Activated CD4-positive, alpha-beta memory T cell treated with anti-CD3 and anti-CD28 coated beads, Interleukin-2, amount 10 ng/mL, durations not matched to agents 7 days and 5 days (primary cell): Measurements from ENCODE around the gene MT1G. TPM values are rescaled to one million over a fixed set of nuclear protein-coding genes. Genes with fewer than 3 reads are reported as not detected.
A peak's percentile ranks its signal among the peaks of the same experiment; 100 is the strongest.
"Not testable (repeated sequence)": the region's sequence is repeated elsewhere in the genome, so short reads cannot be mapped to it uniquely, and the experiment has no call there.

Experiments
- CTCF ChIA-PET: fragments of 350-600 bp; sonication (Branson Sonifier 250); formaldehyde crosslinking; loops from one replicate; lab custom pipeline; 2021; ENCODE audit warnings: antibody characterized with exemption, inconsistent platforms; lab: Charles Lee
- POLR2A ChIA-PET: fragments of 350-600 bp; sonication (Branson Sonifier 250); formaldehyde crosslinking; loops from one replicate; lab custom pipeline; 2021; ENCODE audit warnings: antibody characterized with exemption; lab: Charles Lee
- DNase-seq: peaks from one replicate; pipeline ENCODE4 v3.0.0-alpha.2; 2020
- H3K27ac Mint-ChIP-seq: one replicate; pipeline ENCODE4 v1.8.0; 2021; ENCODE audit warnings: mild to moderate bottlenecking, mixed read lengths
- H3K27me3 Mint-ChIP-seq: one replicate; pipeline ENCODE4 v1.8.0; 2021; ENCODE audit warnings: mixed read lengths
- H3K36me3 Mint-ChIP-seq: one replicate; pipeline ENCODE4 v1.8.0; 2021; ENCODE audit warnings: low read depth, mixed read lengths
- H3K4me1 Mint-ChIP-seq: one replicate; pipeline ENCODE4 v1.8.0; 2021; ENCODE audit warnings: mixed read lengths
- H3K4me3 Mint-ChIP-seq: one replicate; pipeline ENCODE4 v1.8.0; 2021; ENCODE audit warnings: mild to moderate bottlenecking, mixed read lengths
- H3K9me3 Mint-ChIP-seq: one replicate; pipeline ENCODE4 v1.8.0; 2021; ENCODE audit warnings: mixed read lengths
- total RNA-seq, 2 experiments: library from RNA; stranded (reverse); gene quantifications; one replicate each; pipeline ENCODE4 v1.2.3, GENCODE V29; 2021

MT1G gene
- total RNA-seq, 2 experiments from 2014 or later, result 2.2 to 2.9 TPM

GRCh38 chr16:56683424-56684172 lies 15.7 kb upstream of the MT1G start:
- Mint-ChIP-seq H3K4me1 (peaks cover 30% of the 10 kb centered on the region), H3K27me3 (peaks cover 2% of the 10 kb centered on the region), H3K27ac (no peak overlapping the region), H3K36me3 (peaks cover 9% of the 10 kb centered on the region), H3K4me3 (peak overlapping the region; percentile 89), H3K9me3 (no peaks in the 10 kb centered on the region)
- ChIA-PET POLR2A (interaction anchor here (0.8 to 2.5 kb wide), 28 partner anchors 10 to 248 kb away, joined by 3 to 29 read pairs (median 6); partner anchors contain the start of genes MT1E, MT1G, MT1H and MT2A), CTCF (interaction anchor here (1.3 to 5.0 kb wide), 4 partner anchors 12 to 74 kb away, joined by 3 to 30 read pairs (median 6); no protein-coding TSS in a partner anchor)
- DNase-seq, result no peak

- no peak for DNase-seq
- Mint-ChIP-seq H3K4me1 (peaks cover 30% of the 10 kb centered on the region), H3K36me3 (peaks cover 9% of the 10 kb centered on the region), H3K27me3 (no peaks in the 10 kb centered on the region), H3K9me3 (no peaks in the 10 kb centered on the region), H3K4me3 (peak overlapping the region; percentile 89), H3K27ac (peak overlapping the region; percentile 44)
- POLR2A ChIA-PET, result interaction anchor here (0.7 to 2.5 kb wide), 32 partner anchors 9 to 248 kb away, joined by 3 to 29 read pairs (median 5); partner anchors contain the start of genes MT1E, MT1G, MT1H and MT2A
- CTCF ChIA-PET, result interaction anchor here (0.6 to 5.0 kb wide), 7 partner anchors 13 to 404 kb away, joined by 3 to 30 read pairs (median 4); no protein-coding TSS in a partner anchor
Observed at GRCh38 chr16:56682703-56683397, 15.0 kb upstream of the MT1G start.

- Mint-ChIP-seq H3K36me3 (peaks cover 9% of the 10 kb centered on the region), H3K27ac (peak within 1 kb of the TSS; percentile 92), H3K9me3 (no peaks in the 10 kb centered on the region), H3K27me3 (no peaks in the 10 kb centered on the region), H3K4me3 (peak within 1 kb of the TSS; percentile 89), H3K4me1 (peaks cover 30% of the 10 kb centered on the region)
- DNase-seq, result peak; percentile 95
- ChIA-PET POLR2A (interaction anchor here (0.7 to 2.5 kb wide), 32 partner anchors 8 to 249 kb away, joined by 3 to 29 read pairs (median 5); partner anchors contain the start of genes MT1E, MT1G, MT1H and MT2A), CTCF (interaction anchor here (0.6 to 5.0 kb wide), 7 partner anchors 14 to 403 kb away, joined by 3 to 30 read pairs (median 4); no protein-coding TSS in a partner anchor)
Observed at GRCh38 chr16:56681939-56682702, 14.3 kb upstream of the MT1G start, which contains the start of gene MT1X. Gene MT1X, plus strand, starts transcription at chr16:56682470. Its CDS starts 71 bp downstream, at chr16:56682541.

- no peak overlapping the region for H3K27ac Mint-ChIP-seq
- POLR2A ChIA-PET, result interaction anchor here (0.6 to 1.8 kb wide), 3 partner anchors 11 to 257 kb away, joined by 3 to 4 read pairs (median 4); partner anchors contain the start of genes MT1F and MT1G
- no peak for DNase-seq
- H3K36me3 Mint-ChIP-seq, result peaks cover 5% of the 10 kb centered on the region
- H3K9me3 Mint-ChIP-seq, result no peaks in the 10 kb centered on the region
- CTCF ChIA-PET, result no interaction called here
- no peak overlapping the region for H3K4me3 Mint-ChIP-seq
- peaks cover 11% of the 10 kb centered on the region for H3K27me3 Mint-ChIP-seq
- H3K4me1 Mint-ChIP-seq, result peaks cover 41% of the 10 kb centered on the region
Observed at GRCh38 chr16:56679818-56680217, 12.0 kb upstream of the MT1G start.

- Mint-ChIP-seq H3K27ac (no peak overlapping the region), H3K27me3 (peaks cover 15% of the 10 kb centered on the region), H3K9me3 (no peaks in the 10 kb centered on the region), H3K4me3 (no peak overlapping the region), H3K36me3 (peaks cover 2% of the 10 kb centered on the region), H3K4me1 (peaks cover 42% of the 10 kb centered on the region)
- ChIA-PET POLR2A (interaction anchor here (0.6 to 1.8 kb wide), 3 partner anchors 11 to 257 kb away, joined by 3 to 4 read pairs (median 4); partner anchors contain the start of genes MT1F and MT1G), CTCF (interaction anchor here (0.6 kb wide), 1 partner anchor 238 kb away, joined by 5 read pairs; no protein-coding TSS in a partner anchor)
- no peak for DNase-seq
Observed at GRCh38 chr16:56679078-56679730, 11.3 kb upstream of the MT1G start.

DNA sequence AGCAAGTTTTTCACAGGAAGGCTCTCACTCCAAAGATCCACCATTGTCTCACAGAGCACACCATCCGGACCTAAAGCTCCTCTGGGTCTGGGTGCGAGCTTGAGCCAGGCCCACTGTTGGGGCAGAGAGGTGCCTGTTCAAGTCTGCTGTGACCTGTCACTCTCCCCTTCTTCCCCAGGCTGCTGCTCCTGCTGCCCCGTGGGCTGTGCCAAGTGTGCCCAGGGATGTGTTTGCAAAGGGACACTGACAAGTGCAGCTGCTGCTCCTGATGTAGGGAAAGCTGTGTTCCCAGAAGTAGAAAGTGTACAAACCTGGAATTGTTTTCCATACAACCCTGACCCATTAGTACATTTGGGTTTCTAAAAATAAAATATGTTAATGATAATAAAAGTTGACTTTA lies 9.6 kb upstream of the MT1G start:
- no peak overlapping the region for H3K27ac Mint-ChIP-seq
- POLR2A ChIA-PET, result no interaction called here
- H3K9me3 Mint-ChIP-seq, result no peaks in the 10 kb centered on the region
- H3K27me3 Mint-ChIP-seq, result peaks cover 30% of the 10 kb centered on the region
- no peak for DNase-seq
- H3K36me3 Mint-ChIP-seq, result no peaks in the 10 kb centered on the region
- H3K4me3 Mint-ChIP-seq, result no peak overlapping the region
- peaks cover 30% of the 10 kb centered on the region for H3K4me1 Mint-ChIP-seq
- CTCF ChIA-PET, result no interaction called here

- Mint-ChIP-seq H3K4me3 (peak overlapping the region; percentile 44), H3K4me1 (peaks cover 21% of the 10 kb centered on the region), H3K9me3 (no peaks in the 10 kb centered on the region), H3K36me3 (no peaks in the 10 kb centered on the region), H3K27me3 (peaks cover 46% of the 10 kb centered on the region), H3K27ac (no peak overlapping the region)
- DNase-seq, result peak; percentile 60
- ChIA-PET CTCF (interaction anchor here (0.7 to 1.6 kb wide), 3 partner anchors 14 to 32 kb away, joined by 3 to 12 read pairs (median 3); no protein-coding TSS in a partner anchor), POLR2A (interaction anchor here (0.7 to 1.7 kb wide), 2 partner anchors 13 to 26 kb away, joined by 6 to 8 read pairs; no protein-coding TSS in a partner anchor)
Observed at GRCh38 chr16:56675685-56676210, 7.9 kb upstream of the MT1G start.

GRCh38 chr16:56674570-56674969 lies 6.7 kb upstream of the MT1G start:
- H3K27ac Mint-ChIP-seq, H3K36me3 Mint-ChIP-seq, H3K9me3 Mint-ChIP-seq, DNase-seq, H3K4me3 Mint-ChIP-seq: not testable (repeated sequence)
- peaks cover 58% of the 10 kb centered on the region for H3K27me3 Mint-ChIP-seq
- peaks cover 18% of the 10 kb centered on the region for H3K4me1 Mint-ChIP-seq
- POLR2A ChIA-PET, result interaction anchor here (1.1 kb wide), 1 partner anchor 8 kb away, joined by 5 read pairs; the partner anchor contains the start of gene MT1X
- CTCF ChIA-PET, result interaction anchor here (1.2 to 1.7 kb wide), 2 partner anchors 27 to 253 kb away, joined by 3 to 8 read pairs; no protein-coding TSS in a partner anchor

GRCh38 chr16:56673921-56674320 lies 6.1 kb upstream of the MT1G start:
- DNase-seq, result no peak
- Mint-ChIP-seq H3K4me3 (no peak overlapping the region), H3K9me3 (no peaks in the 10 kb centered on the region), H3K36me3 (no peaks in the 10 kb centered on the region), H3K27ac (no peak overlapping the region), H3K4me1 (peaks cover 22% of the 10 kb centered on the region), H3K27me3 (peaks cover 64% of the 10 kb centered on the region)
- ChIA-PET CTCF (interaction anchor here (1.0 to 1.7 kb wide), 3 partner anchors 28 to 254 kb away, joined by 3 to 8 read pairs (median 3); no protein-coding TSS in a partner anchor), POLR2A (interaction anchor here (0.6 to 1.1 kb wide), 2 partner anchors 8 to 10 kb away, joined by 3 to 5 read pairs; partner anchors contain the start of gene MT1X)

DNA sequence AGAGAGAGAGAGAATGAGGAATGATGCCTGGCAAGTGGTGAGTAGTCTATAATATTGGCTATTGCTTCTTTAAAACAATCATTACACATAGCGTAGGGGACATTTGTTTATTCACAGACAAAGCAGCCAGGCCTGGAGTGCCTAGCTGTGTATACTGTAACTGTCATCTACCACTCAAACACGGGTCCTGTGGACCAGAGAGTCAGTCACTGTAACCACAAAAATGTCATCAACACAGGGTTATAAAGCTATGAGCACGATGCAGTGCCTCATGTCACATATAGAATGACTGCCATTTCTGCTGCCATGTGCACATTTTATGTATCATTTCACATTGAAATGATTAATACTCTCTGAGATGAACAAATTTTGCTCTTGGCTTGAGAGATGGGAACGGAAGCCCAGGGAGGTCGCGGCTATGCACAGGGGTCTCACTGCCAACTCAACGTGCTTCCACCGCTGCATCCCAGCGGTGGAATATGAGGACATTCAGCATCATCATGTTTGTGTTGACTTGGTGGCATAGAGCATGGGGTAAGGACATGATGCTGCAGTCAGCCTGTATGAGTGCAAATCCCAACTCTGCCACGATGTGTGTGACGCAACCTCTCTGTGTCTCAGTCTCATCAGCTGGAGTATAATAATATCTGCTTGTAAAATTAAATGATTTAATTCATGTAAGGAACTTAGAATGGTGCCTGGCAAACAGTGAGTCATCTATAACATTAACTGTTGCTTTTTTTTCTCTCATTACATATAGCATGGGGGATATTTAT lies 5.1 kb upstream of the MT1G start:
- peaks cover 72% of the 10 kb centered on the region for H3K27me3 Mint-ChIP-seq
- H3K36me3 Mint-ChIP-seq, result no peaks in the 10 kb centered on the region

More for the DNA sequence above, 5.1 kb upstream of the MT1G start:
- ChIA-PET POLR2A (interaction anchor here (0.6 to 0.8 kb wide), 2 partner anchors 11 to 29 kb away, joined by 3 read pairs; no protein-coding TSS in a partner anchor), CTCF (interaction anchor here (0.8 to 1.7 kb wide), 5 partner anchors 12 to 116 kb away, joined by 3 to 8 read pairs (median 3); no protein-coding TSS in a partner anchor)
- no peak overlapping the region for H3K27ac Mint-ChIP-seq
- H3K4me1 Mint-ChIP-seq, result peaks cover 30% of the 10 kb centered on the region
- DNase-seq, result no peak
- no peaks in the 10 kb centered on the region for H3K9me3 Mint-ChIP-seq
- H3K4me3 Mint-ChIP-seq, result no peak overlapping the region
